ENCODE measurements around the gene KRTAP1-3. TPM values are rescaled to one million over a fixed set of nuclear protein-coding genes. Genes with fewer than 3 reads are reported as not detected.

Gene KRTAP1-3
- total and polyA plus RNA-seq, 2 of the 4 experiments (the other 2 are of a cell fraction), result not detected

GRCh38 chr17:40996829-40997228 lies 37.8 kb downstream of the KRTAP1-3 start:
- Histone ChIP-seq H3K9me3 (ENCODE audit: control insufficient read depth, insufficient read depth, low read length) (no peaks in the 10 kb centered on the region), H2BK120ac (ENCODE audit: low read depth, low read length) (no peak overlapping the region), H3K79me1 (ENCODE audit: low read depth in 1 of 2, low read length in 2 of 2) (no peaks in the 10 kb centered on the region), H4K5ac (ENCODE audit: low read depth, low read length) (no peak overlapping the region), H3K23ac (ENCODE audit: low read depth, low read length) (no peak overlapping the region), H3K27me3 (ENCODE audit: control insufficient read depth, insufficient read depth, low read length) (no peaks in the 10 kb centered on the region), H3K4me1 (ENCODE audit: control insufficient read depth, insufficient read depth, low read length) (no peaks in the 10 kb centered on the region), H4K8ac (ENCODE audit: low read depth in 2 of 2, low read length in 2 of 2) (no peak overlapping the region), H3K4me2 (ENCODE audit: low read depth, low read length) (no peak overlapping the region), H4K91ac (ENCODE audit: insufficient read depth, low read depth, low read length) (no peak overlapping the region), H2BK20ac (ENCODE audit: low read depth, low read length) (no peak overlapping the region), H2AK5ac (ENCODE audit: low read depth, low read length) (no peak overlapping the region), H3K4ac (ENCODE audit: low read depth, low read length) (no peak overlapping the region), H3K9me1 (ENCODE audit: insufficient read depth, low read length) (no peaks in the 10 kb centered on the region), H2BK5ac (ENCODE audit: low read depth, low read length, poor library complexity, severe bottlenecking) (no peak overlapping the region), H2AFZ (replicated peaks; ENCODE audit: low read length, poor library complexity) (no peak overlapping the region), H3K14ac (replicated peaks; ENCODE audit: low read depth, low read length) (no peak overlapping the region), H2AK9ac (replicated peaks; ENCODE audit: low read depth, low read length, poor library complexity) (no peak overlapping the region), H3K18ac (ENCODE audit: low read depth, low read length) (no peak overlapping the region), H3K36me3 (ENCODE audit: control insufficient read depth, insufficient read depth, low read length) (no peaks in the 10 kb centered on the region), H3K9ac (ENCODE audit: low read depth, low read length) (no peak overlapping the region), H4K20me1 (ENCODE audit: insufficient read depth, low read length) (no peaks in the 10 kb centered on the region), H2BK15ac (ENCODE audit: low read depth, low read length) (no peak overlapping the region), H3K56ac (ENCODE audit: extremely low read depth, insufficient read depth, low read length) (no peak overlapping the region), H3K27ac (ENCODE audit: insufficient read depth, low read length) (no peak overlapping the region), H3K4me3 (ENCODE audit: insufficient read depth, low read depth, low read length) (no peak overlapping the region)
- no CpG with 5 or more reads among the region's 4 CpGs for WGBS, 2 experiments (ENCODE audit: extremely low coverage in 2 of 2, insufficient read length in 1 of 2)
- CTCF ChIA-PET, result no interaction called here
- POLR2A ChIA-PET (ENCODE audit: unreplicated experiment), result no interaction called here
- in situ Hi-C loops (cut with MboI; ENCODE audit: low sequenced_read_pairs), result no loop called here
- BruUV-seq (replicated peaks), result no TSS peak
- no peak for ATAC-seq (ENCODE audit: low read depth)
- intact Hi-C loops (cut with micrococcal nuclease), result no loop called here
- TF ChIP-seq CHD1 (IDR thresholded peaks at IDR 0.05; ENCODE audit: low read depth, low read length) (no peak), MXI1 (IDR thresholded peaks at IDR 0.05; ENCODE audit: borderline replicate concordance, low read depth, low read length) (no peak), POLR2A (IDR thresholded peaks at IDR 0.05; ENCODE audit: low read depth, low read length) (no peak), BHLHE40 (IDR thresholded peaks at IDR 0.05; ENCODE audit: low read depth, low read length) (no peak), RFX5 (IDR thresholded peaks at IDR 0.05; ENCODE audit: low read depth, low read length) (no peak), SMC3 (IDR thresholded peaks at IDR 0.05; ENCODE audit: low read depth, low read length) (no peak), CEBPB (IDR thresholded peaks at IDR 0.05; ENCODE audit: low read depth, low read length) (no peak), RCOR1 (IDR thresholded peaks at IDR 0.05; ENCODE audit: insufficient replicate concordance, low read length) (no peak), MAZ (IDR thresholded peaks at IDR 0.05; ENCODE audit: borderline replicate concordance, low read depth, low read length) (no peak)
- dilution Hi-C loops (cut with HindIII; ENCODE audit: low sequenced_read_pairs, unreplicated experiment), result no loop called here
- no peak for DNase-seq

All from IMR-90 (cell line).